DMS153 (cell line): ENCODE results near the gene MAP1LC3B2.
"Not testable (repeated sequence)": the region's sequence is repeated elsewhere in the genome, so short reads cannot be mapped to it uniquely, and the experiment has no call there.

Source experiments
- DNase-seq: peaks from one replicate; lab custom pipeline; 2025; lab: John Stamatoyannopoulos, UW

The MAP1LC3B2 gene

GRCh38 chr12:116561181-116561821, 2.1 kb downstream of the MAP1LC3B2 start:
- DNase-seq: no peak

- no peak for DNase-seq
These were observed 2.9 kb downstream of the MAP1LC3B2 start for GRCh38 chr12:116562090-116562489.

GRCh38 chr12:116563262-116563661, 4.1 kb downstream of the MAP1LC3B2 start:
- no peak for DNase-seq

GRCh38 chr12:116564080-116564479, 4.9 kb downstream of the MAP1LC3B2 start:
- DNase-seq: no peak

- DNase-seq: not testable (repeated sequence)
These were observed 6.0 kb downstream of the MAP1LC3B2 start for GRCh38 chr12:116565221-116565620.

GRCh38 chr12:116565963-116566362, 6.8 kb downstream of the MAP1LC3B2 start:
- no peak for DNase-seq

- no peak for DNase-seq
These were observed 9.0 kb downstream of the MAP1LC3B2 start for GRCh38 chr12:116568203-116568602.

GRCh38 chr12:116571089-116571488, 11.9 kb downstream of the MAP1LC3B2 start:
- no peak for DNase-seq

GRCh38 chr12:116573776-116574175, 14.6 kb downstream of the MAP1LC3B2 start:
- no peak for DNase-seq

GRCh38 chr12:116575754-116576153, 16.6 kb downstream of the MAP1LC3B2 start:
- not testable (repeated sequence) for DNase-seq

GRCh38 chr12:116577154-116577561, 18.0 kb downstream of the MAP1LC3B2 start:
- DNase-seq: no peak

GRCh38 chr12:116578051-116578450, 18.9 kb downstream of the MAP1LC3B2 start:
- no peak for DNase-seq

GRCh38 chr12:116582610-116583009, 23.4 kb downstream of the MAP1LC3B2 start:
- DNase-seq: no peak

GRCh38 chr12:116583129-116583694, 24.0 kb downstream of the MAP1LC3B2 start:
- no peak for DNase-seq

- no peak for DNase-seq
These were observed 28.1 kb downstream of the MAP1LC3B2 start for GRCh38 chr12:116587270-116587669.

- DNase-seq: no peak
These were observed 29.3 kb downstream of the MAP1LC3B2 start for GRCh38 chr12:116588390-116589028.

GRCh38 chr12:116589581-116589980, 30.4 kb downstream of the MAP1LC3B2 start:
- DNase-seq: no peak

- DNase-seq: no peak
These were observed 31.4 kb downstream of the MAP1LC3B2 start for GRCh38 chr12:116590561-116590960.

GRCh38 chr12:116591855-116592637, 32.9 kb downstream of the MAP1LC3B2 start:
- no peak for DNase-seq

GRCh38 chr12:116592731-116593130, 33.5 kb downstream of the MAP1LC3B2 start:
- DNase-seq: no peak

GRCh38 chr12:116594325-116595038, 35.3 kb downstream of the MAP1LC3B2 start:
- DNase-seq: no peak

- no peak for DNase-seq
These were observed 36.0 kb downstream of the MAP1LC3B2 start for GRCh38 chr12:116595186-116595585.
